ENCODE measurements around the gene TMEM42. TPM values are rescaled to one million over a fixed set of nuclear protein-coding genes. Genes with fewer than 3 reads are reported as not detected.

TMEM42 gene
- total RNA-seq, 1 donor from 2014 or later: 9.5 TPM

DNA sequence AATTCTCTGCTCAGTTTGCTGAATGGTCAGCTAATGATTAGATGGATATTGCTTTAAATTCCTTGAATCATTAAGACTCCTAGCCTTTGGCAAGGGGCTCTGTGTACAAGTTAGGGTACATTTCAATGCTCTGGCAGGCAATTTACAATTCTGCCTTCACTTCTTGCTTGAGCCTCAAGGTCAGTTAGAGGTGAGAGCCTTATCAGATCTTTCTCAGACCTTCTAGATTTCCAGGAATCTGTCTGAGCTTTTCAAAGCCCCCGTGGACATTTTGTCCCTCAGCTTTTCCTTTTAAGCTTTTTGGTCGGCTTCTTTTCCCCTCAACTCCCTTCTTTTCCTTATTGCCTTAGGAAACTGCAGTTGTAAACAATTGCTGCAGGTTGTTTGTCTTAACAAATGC lies 47.4 kb downstream of the TMEM42 start:
- DNase-seq (ENCODE audit: low read depth in 2 of 2): no peak

DNA sequence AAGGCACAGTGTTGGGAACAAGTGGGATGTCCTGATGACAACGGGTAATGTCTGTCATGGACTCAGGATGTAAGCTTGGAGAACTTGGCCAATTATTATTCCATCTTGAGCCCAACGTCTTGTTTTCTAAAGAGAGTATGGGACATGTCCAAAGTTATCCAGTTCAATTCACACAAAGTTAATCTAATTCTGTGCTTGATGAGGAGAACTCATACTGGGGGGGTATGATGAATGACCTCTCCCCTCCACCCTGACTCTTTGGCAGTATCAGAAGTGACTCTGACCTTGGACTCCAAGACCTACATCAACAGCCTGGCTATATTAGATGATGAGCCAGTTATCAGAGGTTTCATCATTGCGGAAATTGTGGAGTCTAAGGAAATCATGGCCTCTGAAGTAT lies 49.0 kb downstream of the TMEM42 start:
- DNase-seq (ENCODE audit: low read depth in 2 of 2): no peak

DNA sequence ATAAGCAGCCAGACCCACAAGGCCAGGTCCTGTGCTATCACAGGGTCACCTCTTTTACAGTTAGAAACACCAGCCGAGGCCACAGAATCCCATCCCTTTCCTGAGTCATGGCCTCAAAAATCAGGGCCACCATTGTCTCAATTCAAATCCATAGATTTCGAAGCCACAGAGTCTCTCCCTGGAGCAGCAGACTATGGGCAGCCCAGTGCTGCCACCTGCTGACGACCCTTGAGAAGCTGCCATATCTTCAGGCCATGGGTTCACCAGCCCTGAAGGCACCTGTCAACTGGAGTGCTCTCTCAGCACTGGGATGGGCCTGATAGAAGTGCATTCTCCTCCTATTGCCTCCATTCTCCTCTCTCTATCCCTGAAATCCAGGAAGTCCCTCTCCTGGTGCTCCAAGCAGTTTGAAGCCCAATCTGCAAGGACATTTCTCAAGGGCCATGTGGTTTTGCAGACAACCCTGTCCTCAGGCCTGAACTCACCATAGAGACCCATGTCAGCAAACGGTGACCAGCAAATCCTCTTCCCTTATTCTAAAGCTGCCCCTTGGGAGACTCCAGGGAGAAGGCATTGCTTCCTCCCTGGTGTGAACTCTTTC lies 52.3 kb downstream of the TMEM42 start:
- DNase-seq (ENCODE audit: low read depth in 2 of 2): peak; percentile 78 to 84

DNA sequence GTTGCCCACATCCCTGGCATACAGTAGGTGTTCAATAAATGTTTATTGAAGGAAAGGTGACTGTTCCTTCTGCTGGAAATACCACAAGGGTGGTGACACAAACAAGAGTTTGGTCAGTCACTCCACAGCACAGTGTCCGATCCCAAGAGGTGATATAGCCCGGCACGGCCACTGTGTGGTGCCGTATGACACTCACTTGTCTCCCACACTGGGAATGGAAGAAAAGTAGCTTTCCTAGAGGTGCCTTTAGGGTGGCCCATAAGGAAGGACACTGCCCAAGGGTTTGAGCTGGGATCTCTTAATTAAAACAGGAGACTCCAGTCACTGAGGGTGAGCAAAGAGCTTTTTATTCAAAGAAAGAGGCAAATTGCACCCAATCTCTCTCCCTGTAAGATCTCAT lies 53.2 kb downstream of the TMEM42 start:
- peak; percentile 37 to 59 for DNase-seq (ENCODE audit: low read depth in 2 of 2)

Other genes starting within 250 kb of the TMEM42 start
- gene ZNF197, start 236.9 kb upstream of the TMEM42 start, total RNA-seq: 6.0 and 6.1 TPM in 2 replicates
- 9.4 and 14.3 TPM in 2 replicates for gene ZNF35, start 213.2 kb upstream of the TMEM42 start, total RNA-seq
- 2.0 and 2.6 TPM in 2 replicates for gene ZNF502, start 149.3 kb upstream of the TMEM42 start, total RNA-seq
- gene ZNF501, start 132.3 kb upstream of the TMEM42 start, total RNA-seq: 2.4 and 3.4 TPM in 2 replicates
- 12.2 and 14.1 TPM in 2 replicates for gene KIAA1143, start 100.3 kb upstream of the TMEM42 start, total RNA-seq
- gene KIF15, start 100.1 kb upstream of the TMEM42 start, total RNA-seq: 1.6 and 4.8 TPM in 2 replicates
- gene TGM4, start 12.7 kb downstream of the TMEM42 start, total RNA-seq: under 0.01 TPM in 1 of 2 replicates, not detected in the other
- 57.1 and 61.5 TPM in 2 replicates for gene ZDHHC3, start 114.3 kb downstream of the TMEM42 start, total RNA-seq
- gene EXOSC7, start 114.3 kb downstream of the TMEM42 start, total RNA-seq: 23.8 and 25.6 TPM in 2 replicates
- 0.20 and 0.22 TPM in 2 replicates for gene CLEC3B, start 164.4 kb downstream of the TMEM42 start, total RNA-seq